Suprapubic skin (tissue), 4 donors: ENCODE results near the gene BNC2. TPM values are rescaled to one million over a fixed set of nuclear protein-coding genes. Genes with fewer than 3 reads are reported as not detected.

ENCODE experiments used
- DNase-seq, 2 donors: peaks; one replicate each; pipeline ENCODE4 v3.0.0-alpha.2; 2019; ENCODE audit warnings: low spot score in 2 of 2
- H3K27ac ChIP-seq: fragments of 200-600 bp; sonication (generic); one replicate; pipeline ENCODE4 v1.5.1; 2019
- H3K27me3 ChIP-seq: fragments of 200-600 bp; sonication (generic); one replicate; pipeline ENCODE4 v1.5.1; 2019
- H3K36me3 ChIP-seq: fragments of 200-600 bp; sonication (generic); one replicate; pipeline ENCODE4 v1.5.1; 2019
- H3K4me1 ChIP-seq: fragments of 200-600 bp; sonication (generic); one replicate; pipeline ENCODE4 v1.5.1; 2019
- H3K4me3 ChIP-seq: fragments of 200-600 bp; sonication (generic); one replicate; pipeline ENCODE4 v1.5.1; 2019; ENCODE audit warnings: mild to moderate bottlenecking
- H3K9me3 ChIP-seq: fragments of 200-600 bp; sonication (generic); one replicate; pipeline ENCODE4 v1.5.1; 2019
- CTCF ChIP-seq, 2 donors: fragments of 200-600 bp in 1 of 2; fragments of 450-650 bp in 1 of 2; sonication (generic) in 1 of 2; IDR thresholded peaks; one replicate each; pipeline ENCODE4 v1.5.1; 2016 to 2019; ENCODE audit warnings: antibody characterized with exemption in 2 of 2, mild to moderate bottlenecking in 1 of 2, moderate library complexity in 1 of 2
- EP300 ChIP-seq: sonication (generic); formaldehyde crosslinking; IDR thresholded peaks from one replicate; pipeline ENCODE4 v1.6.1; 2017; ENCODE audit warnings: antibody characterized with exemption
- POLR2A ChIP-seq, 2 donors: fragments of 450-650 bp; IDR thresholded peaks; one replicate each; pipeline ENCODE4 v1.6.1; 2017; ENCODE audit warnings: antibody characterized with exemption in 2 of 2, mild to moderate bottlenecking in 2 of 2, moderate library complexity in 2 of 2
- POLR2AphosphoS5 ChIP-seq, 3 donors: sonication (generic); formaldehyde crosslinking; IDR thresholded peaks; one replicate each; pipeline ENCODE4 v1.6.1; 2017; ENCODE audit warnings: antibody characterized with exemption in 3 of 3
- WGBS: methylation state at CpG from one replicate; pipeline ENCODE4 v1.1.5; 2018; 5-methylcytosine and 5-hydroxymethylcytosine counted together
- total RNA-seq, 4 donors: library from RNA; depleted of rRNA; stranded (reverse); fragments of >200 nt; gene quantifications; one replicate each; pipeline ENCODE4 v1.1.0, GENCODE V29; 2016

BNC2 gene
- total RNA-seq, 4 donors from 2014 or later: 6.5 to 12.3 (median 8.9) TPM

GRCh38 chr9:16619914-16620520 is 250.5 kb downstream of the BNC2 start:
- TF ChIP-seq CTCF (IDR thresholded peaks at IDR 0.05): no peak
- TF ChIP-seq EP300: no peak
- no peak for TF ChIP-seq POLR2A (IDR thresholded peaks at IDR 0.05)
- no peak for TF ChIP-seq POLR2AphosphoS5 (IDR thresholded peaks at IDR 0.05)
- H3K36me3 ChIP-seq: no peaks in the 10 kb centered on the region
- 81% methylated on average over 7 of the region's 7 CpGs for WGBS
- no peak overlapping the region for H3K27ac ChIP-seq
- H3K9me3 ChIP-seq: no peaks in the 10 kb centered on the region
- DNase-seq: no peak
- no peaks in the 10 kb centered on the region for H3K27me3 ChIP-seq
- peaks cover 2% of the 10 kb centered on the region for H3K4me1 ChIP-seq
- H3K4me3 ChIP-seq: no peak overlapping the region

GRCh38 chr9:16619402-16619801 is 251.1 kb downstream of the BNC2 start:
- Histone ChIP-seq H3K4me3 (no peak overlapping the region), H3K36me3 (no peaks in the 10 kb centered on the region), H3K27me3 (no peaks in the 10 kb centered on the region), H3K9me3 (no peaks in the 10 kb centered on the region), H3K27ac (no peak overlapping the region), H3K4me1 (no peaks in the 10 kb centered on the region)
- DNase-seq: no peak
- no peak for TF ChIP-seq POLR2AphosphoS5 (IDR thresholded peaks at IDR 0.05)

DNA sequence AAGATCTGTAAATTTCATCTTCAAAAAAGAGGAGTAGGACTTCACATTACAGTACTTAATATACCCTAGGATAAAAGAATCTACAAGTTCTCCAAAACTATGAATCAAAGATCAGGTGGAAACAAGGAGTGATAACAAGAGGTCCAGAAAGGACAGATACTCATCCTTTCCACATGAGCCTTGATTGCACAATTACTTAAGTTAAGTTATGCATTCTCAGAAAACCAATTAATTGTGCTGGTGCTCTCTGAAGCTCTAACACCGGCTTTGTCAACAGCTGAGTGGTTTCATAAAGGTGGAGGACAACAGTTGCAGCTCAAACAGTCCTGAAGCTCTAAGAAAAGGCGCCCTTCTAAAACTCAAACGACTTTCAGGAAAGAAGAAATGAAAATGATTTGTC is 251.9 kb downstream of the BNC2 start:
- no peaks in the 10 kb centered on the region for H3K4me1 ChIP-seq
- no peaks in the 10 kb centered on the region for H3K27me3 ChIP-seq
- no peak for DNase-seq
- TF ChIP-seq POLR2A (IDR thresholded peaks at IDR 0.05) (no peak), POLR2AphosphoS5 (IDR thresholded peaks at IDR 0.05) (no peak), CTCF (IDR thresholded peaks at IDR 0.05) (no peak), EP300 (no peak)
- no peaks in the 10 kb centered on the region for H3K36me3 ChIP-seq
- 85% methylated on average over 3 of the region's 3 CpGs for WGBS
- no peak overlapping the region for H3K27ac ChIP-seq
- H3K4me3 ChIP-seq: no peak overlapping the region
- H3K9me3 ChIP-seq: no peaks in the 10 kb centered on the region

DNA sequence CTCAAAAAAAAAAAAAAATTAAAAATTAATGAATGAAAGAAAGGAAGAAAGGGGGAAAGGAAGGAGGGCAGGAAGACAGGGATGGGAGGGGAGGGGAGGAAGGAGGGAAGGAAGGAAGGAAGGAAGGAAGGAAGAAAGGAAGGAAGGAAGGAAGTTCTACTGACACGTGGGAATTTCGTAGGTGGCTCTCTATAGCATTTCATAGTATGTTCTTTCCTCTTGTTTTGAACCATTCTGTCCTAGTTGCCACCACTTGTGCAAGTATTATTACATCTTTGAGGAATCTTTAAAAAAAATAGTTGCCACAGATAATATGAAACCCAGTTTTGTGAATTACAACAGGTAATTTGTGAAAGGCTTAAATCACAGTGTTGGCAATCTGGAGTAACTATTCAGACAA is 253.8 kb downstream of the BNC2 start:
- H3K4me3 ChIP-seq: no peak overlapping the region
- H3K9me3 ChIP-seq: no peaks in the 10 kb centered on the region
- no peaks in the 10 kb centered on the region for H3K4me1 ChIP-seq
- no peaks in the 10 kb centered on the region for H3K36me3 ChIP-seq
- no peak for TF ChIP-seq POLR2AphosphoS5 (IDR thresholded peaks at IDR 0.05)
- TF ChIP-seq POLR2A (IDR thresholded peaks at IDR 0.05): no peak
- TF ChIP-seq EP300: no peak
- no peak for TF ChIP-seq CTCF (IDR thresholded peaks at IDR 0.05)
- H3K27ac ChIP-seq: no peak overlapping the region
- DNase-seq: no peak
- H3K27me3 ChIP-seq: no peaks in the 10 kb centered on the region
- WGBS: 81% methylated on average over 2 of the region's 2 CpGs

GRCh38 chr9:16615451-16615850 is 255.0 kb downstream of the BNC2 start:
- TF ChIP-seq POLR2AphosphoS5 (IDR thresholded peaks at IDR 0.05) (no peak), POLR2A (IDR thresholded peaks at IDR 0.05) (no peak), CTCF (IDR thresholded peaks at IDR 0.05) (no peak), EP300 (no peak)
- Histone ChIP-seq H3K27ac (no peak overlapping the region), H3K4me3 (no peak overlapping the region), H3K27me3 (no peaks in the 10 kb centered on the region), H3K9me3 (no peaks in the 10 kb centered on the region), H3K36me3 (no peaks in the 10 kb centered on the region), H3K4me1 (peaks cover 7% of the 10 kb centered on the region)
- WGBS: 85% methylated on average over 4 of the region's 4 CpGs
- DNase-seq: no peak

DNA sequence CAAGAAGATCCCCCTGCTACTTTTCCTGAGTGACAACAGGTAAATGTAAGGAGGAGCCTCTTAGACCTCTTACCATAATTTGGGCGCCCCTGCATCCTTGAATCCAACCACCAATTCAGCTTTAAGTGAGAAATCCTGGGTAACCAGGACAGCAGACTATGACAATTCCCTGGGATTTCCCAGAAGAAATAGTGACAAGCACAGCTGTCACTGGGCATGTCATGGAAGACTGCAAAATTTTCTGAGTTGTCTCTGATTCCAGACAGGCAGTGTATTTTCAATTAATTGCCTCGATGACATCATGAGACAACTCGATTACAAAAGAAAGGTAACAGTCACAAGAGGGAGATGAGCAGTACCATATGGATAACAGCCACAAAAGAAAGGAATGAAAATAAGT is 256.9 kb downstream of the BNC2 start:
- no peaks in the 10 kb centered on the region for H3K27me3 ChIP-seq
- TF ChIP-seq POLR2A (IDR thresholded peaks at IDR 0.05): no peak
- TF ChIP-seq EP300: no peak
- TF ChIP-seq CTCF (IDR thresholded peaks at IDR 0.05): no peak
- TF ChIP-seq POLR2AphosphoS5 (IDR thresholded peaks at IDR 0.05): no peak
- H3K4me1 ChIP-seq: peaks cover 7% of the 10 kb centered on the region
- DNase-seq: no peak
- no peak overlapping the region for H3K27ac ChIP-seq
- H3K36me3 ChIP-seq: no peaks in the 10 kb centered on the region
- H3K9me3 ChIP-seq: no peaks in the 10 kb centered on the region
- 56% methylated on average over 3 of the region's 3 CpGs for WGBS
- H3K4me3 ChIP-seq: no peak overlapping the region
